Activated B cell treated with CpG ODN at 0.5 μM for 24 hours (primary cell): ENCODE measurements around the gene CDKAL1. TPM values are rescaled to one million over a fixed set of nuclear protein-coding genes. Genes with fewer than 3 reads are reported as not detected.

Experiments used
- ATAC-seq: fragments of 200-7000 bp; cut with Tn5 transposase; one replicate; pipeline ENCODE4 v1.10.0; 2021; ENCODE audit warnings: low read depth, mild to moderate bottlenecking, moderate library complexity
- CTCF ChIA-PET: fragments of 350-600 bp; sonication (Branson Sonifier 250); formaldehyde crosslinking; loops from one replicate; lab custom pipeline; 2021; ENCODE audit warnings: antibody characterized with exemption; lab: Charles Lee
- POLR2A ChIA-PET: fragments of 350-600 bp; sonication (Branson Sonifier 250); formaldehyde crosslinking; loops from one replicate; lab custom pipeline; 2021; ENCODE audit warnings: antibody characterized with exemption; lab: Charles Lee
- DNase-seq: peaks from one replicate; pipeline ENCODE4 v3.0.0; 2022
- H3K27ac Mint-ChIP-seq: one replicate; pipeline ENCODE4 v1.8.0; 2020; ENCODE audit warnings: mixed read lengths
- H3K27me3 Mint-ChIP-seq: one replicate; pipeline ENCODE4 v1.8.0; 2021; ENCODE audit warnings: mixed read lengths
- H3K36me3 Mint-ChIP-seq: one replicate; pipeline ENCODE4 v1.8.0; 2021; ENCODE audit warnings: low read depth, mixed read lengths
- H3K4me1 Mint-ChIP-seq: one replicate; pipeline ENCODE4 v1.8.0; 2021; ENCODE audit warnings: mixed read lengths
- H3K4me3 Mint-ChIP-seq: one replicate; pipeline ENCODE4 v1.8.0; 2020; ENCODE audit warnings: mild to moderate bottlenecking, mixed read lengths
- H3K9me3 Mint-ChIP-seq: one replicate; pipeline ENCODE4 v1.8.0; 2020; ENCODE audit warnings: mixed read lengths
- CTCF ChIP-seq: fragments of 200-600 bp; IDR thresholded peaks from one replicate; pipeline ENCODE4 v1.8.0; 2022; ENCODE audit warnings: antibody characterized with exemption, mild to moderate bottlenecking
- intact Hi-C: fragments of 100-400 bp; cut with micrococcal nuclease; formaldehyde crosslinking; loops from one replicate; pipeline ENCODE4 v1.15.1; 2024
- total RNA-seq: library from RNA; stranded (reverse); gene quantifications from 2 replicates; pipeline ENCODE4 v1.2.3, GENCODE V29; 2022

Gene CDKAL1
- total RNA-seq, 1 donor from 2014 or later, result 31.9 TPM

DNA sequence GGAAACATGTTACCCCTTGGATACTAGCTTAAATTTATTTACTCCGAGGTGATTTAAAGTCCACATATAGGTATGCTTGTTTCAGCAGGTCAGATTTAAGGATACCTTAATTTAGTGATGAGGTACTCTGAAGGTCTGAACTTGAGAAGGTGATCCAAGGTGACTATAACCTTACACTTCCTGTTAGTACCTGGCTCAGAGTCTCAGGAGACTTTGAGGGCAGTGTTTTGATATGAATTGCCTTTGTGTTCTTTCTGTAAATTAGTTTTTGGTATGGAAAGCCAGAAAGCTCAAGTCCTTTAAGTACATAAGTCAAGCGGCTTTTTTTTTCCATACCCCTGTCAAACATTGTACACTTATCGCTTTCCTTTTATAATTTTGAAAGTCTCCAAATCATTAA lies 489.0 kb downstream of the CDKAL1 start:
- no peak for ATAC-seq
- no peak for DNase-seq
- TF ChIP-seq CTCF, result no peak
- H3K4me3 Mint-ChIP-seq, result no peak overlapping the region
- ChIA-PET CTCF (no interaction called here), POLR2A (no interaction called here)
- intact Hi-C loops, result loop anchor here (2.0 kb wide), 3 partner anchors 18 to 566 kb away; no protein-coding TSS in a partner anchor
- H3K9me3 Mint-ChIP-seq, result no peaks in the 10 kb centered on the region
- no peak overlapping the region for H3K27ac Mint-ChIP-seq
- peaks cover 5% of the 10 kb centered on the region for H3K36me3 Mint-ChIP-seq
- peaks cover 20% of the 10 kb centered on the region for H3K4me1 Mint-ChIP-seq
- no peaks in the 10 kb centered on the region for H3K27me3 Mint-ChIP-seq

DNA sequence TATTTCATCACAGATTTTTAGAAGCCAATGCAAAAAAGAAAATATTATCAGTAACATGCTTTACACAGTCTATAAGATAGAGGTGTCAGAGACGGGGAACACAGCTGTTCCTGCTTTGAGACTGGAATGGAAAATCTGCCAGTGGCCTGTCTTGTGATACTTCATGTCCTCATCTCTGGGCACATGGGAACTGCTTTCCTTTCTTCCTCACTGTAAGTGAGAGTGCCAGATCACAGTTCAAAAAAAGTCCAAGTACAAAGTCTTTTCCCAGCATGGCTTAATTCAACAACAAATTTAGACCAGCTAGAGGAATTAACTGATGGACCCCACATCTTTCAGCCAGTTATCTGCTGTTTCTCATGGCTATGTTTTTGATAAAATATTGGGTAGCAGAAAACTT lies 490.4 kb downstream of the CDKAL1 start:
- Mint-ChIP-seq H3K4me3 (no peak overlapping the region), H3K27me3 (no peaks in the 10 kb centered on the region), H3K36me3 (peaks cover 11% of the 10 kb centered on the region), H3K4me1 (peaks cover 20% of the 10 kb centered on the region), H3K9me3 (no peaks in the 10 kb centered on the region), H3K27ac (no peak overlapping the region)
- no peak for TF ChIP-seq CTCF
- POLR2A ChIA-PET, result no interaction called here
- CTCF ChIA-PET, result no interaction called here
- intact Hi-C loops, result no loop called here
- no peak for DNase-seq
- ATAC-seq, result no peak

- Mint-ChIP-seq H3K4me1 (peaks cover 19% of the 10 kb centered on the region), H3K36me3 (peaks cover 20% of the 10 kb centered on the region), H3K27ac (no peak overlapping the region), H3K27me3 (no peaks in the 10 kb centered on the region), H3K4me3 (no peak overlapping the region), H3K9me3 (no peaks in the 10 kb centered on the region)
- ATAC-seq (no peak), DNase-seq (no peak)
- no peak for TF ChIP-seq CTCF
- ChIA-PET CTCF (no interaction called here), POLR2A (no interaction called here)
- intact Hi-C loops, result no loop called here
Measured at GRCh38 chr6:21026576-21027273, 492.5 kb downstream of the CDKAL1 start.

- H3K4me1 Mint-ChIP-seq, result peaks cover 12% of the 10 kb centered on the region
- no peak overlapping the region for H3K27ac Mint-ChIP-seq
- POLR2A ChIA-PET, result no interaction called here
- no peak for ATAC-seq
- no peaks in the 10 kb centered on the region for H3K9me3 Mint-ChIP-seq
- intact Hi-C loops, result no loop called here
- peaks cover 26% of the 10 kb centered on the region for H3K36me3 Mint-ChIP-seq
- no peaks in the 10 kb centered on the region for H3K27me3 Mint-ChIP-seq
- CTCF ChIA-PET, result no interaction called here
- no peak overlapping the region for H3K4me3 Mint-ChIP-seq
- no peak for TF ChIP-seq CTCF
- DNase-seq, result no peak
Measured at GRCh38 chr6:21027507-21027906, 493.2 kb downstream of the CDKAL1 start.

GRCh38 chr6:21031182-21031581 lies 496.9 kb downstream of the CDKAL1 start:
- Mint-ChIP-seq H3K4me3 (no peak overlapping the region), H3K27me3 (no peaks in the 10 kb centered on the region), H3K4me1 (no peaks in the 10 kb centered on the region), H3K9me3 (no peaks in the 10 kb centered on the region), H3K36me3 (peaks cover 26% of the 10 kb centered on the region), H3K27ac (no peak overlapping the region)
- no peak for ATAC-seq
- ChIA-PET POLR2A (no interaction called here), CTCF (no interaction called here)
- intact Hi-C loops, result no loop called here
- no peak for DNase-seq
- TF ChIP-seq CTCF, result no peak
